Esophagus mucosa (tissue), 1 donor: ENCODE results near the gene CRYBB2. TPM values are rescaled to one million over a fixed set of nuclear protein-coding genes. Genes with fewer than 3 reads are reported as not detected.
"Not testable (repeated sequence)": the region's sequence is repeated elsewhere in the genome, so short reads cannot be mapped to it uniquely, and the experiment has no call there.

Experiments used
- ATAC-seq: fragments of 200-7000 bp; cut with Tn5 transposase; one replicate; pipeline ENCODE4 v1.9.1; 2020
- total RNA-seq: library from RNA; stranded (reverse); gene quantifications from one replicate; pipeline ENCODE4 v1.2.4, GENCODE V29; 2023
- donor health status: DM: yes; HTN: yes; CAD: no.

Gene CRYBB2
- total RNA-seq, 1 donor from 2014 or later: not detected

DNA sequence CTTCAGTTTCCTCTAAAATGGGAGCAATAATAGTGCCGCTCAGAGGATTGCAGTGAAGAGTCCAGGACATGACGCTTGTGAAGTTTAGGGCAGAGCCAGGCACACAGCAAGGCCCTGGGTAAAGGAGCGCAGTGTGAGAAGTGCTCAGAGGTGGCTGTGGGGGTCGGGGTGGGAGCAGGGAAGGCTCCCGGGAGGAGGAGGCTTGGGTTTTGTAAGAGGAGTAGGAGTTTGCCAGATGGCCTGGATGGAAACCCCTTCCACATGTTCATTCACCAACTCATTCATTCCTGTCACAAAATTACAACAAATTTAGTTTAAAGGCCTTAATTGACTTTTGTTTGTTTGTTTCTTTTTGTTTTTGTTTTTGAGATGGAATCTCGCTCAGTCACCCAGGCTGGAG, 17.0 kb downstream of the CRYBB2 start:
- no peak for ATAC-seq

DNA sequence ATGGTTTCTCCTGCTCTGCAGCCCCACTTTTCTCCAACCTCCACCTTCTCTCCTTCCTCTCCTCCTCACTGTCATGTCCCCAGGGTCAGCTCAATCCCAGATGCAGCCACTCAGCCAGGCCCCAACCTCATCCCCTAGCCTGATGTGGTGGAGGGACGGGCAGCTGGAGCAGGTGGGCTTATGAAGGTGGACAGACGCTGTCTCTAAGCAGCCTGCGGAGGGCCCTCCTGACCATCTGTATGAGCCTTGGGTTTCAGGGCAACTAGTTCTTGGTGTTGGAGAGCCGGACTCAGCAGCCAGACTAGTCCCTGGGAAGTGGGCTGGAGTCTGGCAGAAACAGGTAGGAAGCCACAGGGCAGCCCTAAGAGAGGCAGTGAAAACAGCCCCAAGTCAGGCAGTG, 18.1 kb downstream of the CRYBB2 start:
- no peak for ATAC-seq

DNA sequence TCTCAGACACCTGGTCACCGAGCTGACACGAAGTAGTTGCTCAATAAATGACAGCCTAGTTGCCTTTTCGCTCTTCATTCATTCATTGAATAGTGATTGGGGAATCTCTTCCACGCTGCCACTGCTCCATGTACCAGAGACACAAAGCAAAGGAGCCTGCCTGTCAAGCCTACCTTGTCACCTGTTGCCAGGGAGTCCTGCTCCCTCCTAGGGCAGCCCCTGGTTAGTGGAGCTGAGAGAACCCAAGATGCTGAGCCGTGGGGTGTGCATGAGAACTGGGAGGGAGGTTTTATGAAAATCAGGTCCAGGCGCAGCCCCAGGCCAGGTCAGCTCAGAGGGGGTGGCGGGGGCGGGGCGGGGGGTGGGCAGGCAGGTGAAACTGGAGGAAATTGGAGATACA, 18.6 kb downstream of the CRYBB2 start:
- ATAC-seq: not testable (repeated sequence)

DNA sequence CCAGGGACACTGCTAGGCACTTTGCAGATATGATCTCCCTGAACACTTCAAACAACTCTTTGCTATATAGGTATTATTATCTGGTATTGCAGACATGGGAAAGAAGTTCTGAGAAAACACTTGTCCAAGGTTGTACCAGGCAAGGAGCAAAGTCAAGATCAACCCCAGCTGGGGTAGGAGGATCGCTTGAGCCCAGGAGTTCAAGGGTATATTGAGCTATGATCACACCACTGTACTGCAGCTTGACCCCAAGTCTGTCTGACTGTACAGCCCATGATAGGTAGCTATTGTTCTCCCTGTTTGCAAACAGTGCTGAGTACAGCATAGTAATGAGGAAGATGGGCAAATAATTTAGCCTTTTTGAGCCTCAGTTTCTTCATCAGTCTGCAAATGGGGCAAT, 35.7 kb downstream of the CRYBB2 start:
- not testable (repeated sequence) for ATAC-seq

DNA sequence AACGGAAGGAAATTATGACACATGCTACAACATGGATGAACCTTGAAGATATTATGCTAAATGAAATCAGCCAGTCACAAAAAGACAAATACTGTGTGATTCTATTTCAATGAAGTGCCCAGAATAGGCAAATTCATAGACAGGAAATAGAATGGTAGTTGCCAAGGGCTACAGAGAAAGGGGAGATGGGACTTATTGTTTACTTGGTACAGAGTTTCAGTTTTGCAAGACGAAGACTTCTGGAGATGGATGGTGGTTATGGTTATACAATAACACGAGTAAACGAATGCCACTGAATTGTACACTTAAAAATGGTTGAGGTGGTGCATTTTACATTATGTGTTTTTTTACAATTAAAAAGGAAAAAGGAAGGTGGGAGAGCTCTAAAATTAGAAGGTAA, 48.1 kb downstream of the CRYBB2 start:
- not testable (repeated sequence) for ATAC-seq

DNA sequence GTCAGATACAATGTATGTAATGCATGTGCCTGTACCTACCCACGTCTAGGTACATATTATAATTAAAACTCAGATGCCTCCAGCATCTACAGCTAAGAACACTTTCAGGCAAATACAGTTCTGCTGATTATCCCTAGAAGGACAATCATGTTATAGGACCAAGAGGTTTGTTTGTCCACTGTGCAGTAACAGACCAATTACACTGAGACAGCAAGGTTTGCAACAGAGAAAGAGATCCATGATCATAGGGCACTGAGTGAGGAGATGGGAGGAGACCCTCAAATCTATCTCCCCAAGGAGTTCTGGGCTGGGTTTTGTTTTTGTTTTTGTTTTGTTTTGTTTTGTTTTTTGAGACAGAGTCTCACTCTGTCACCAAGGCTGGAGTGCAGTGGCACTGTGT, 49.5 kb downstream of the CRYBB2 start:
- not testable (repeated sequence) for ATAC-seq

DNA sequence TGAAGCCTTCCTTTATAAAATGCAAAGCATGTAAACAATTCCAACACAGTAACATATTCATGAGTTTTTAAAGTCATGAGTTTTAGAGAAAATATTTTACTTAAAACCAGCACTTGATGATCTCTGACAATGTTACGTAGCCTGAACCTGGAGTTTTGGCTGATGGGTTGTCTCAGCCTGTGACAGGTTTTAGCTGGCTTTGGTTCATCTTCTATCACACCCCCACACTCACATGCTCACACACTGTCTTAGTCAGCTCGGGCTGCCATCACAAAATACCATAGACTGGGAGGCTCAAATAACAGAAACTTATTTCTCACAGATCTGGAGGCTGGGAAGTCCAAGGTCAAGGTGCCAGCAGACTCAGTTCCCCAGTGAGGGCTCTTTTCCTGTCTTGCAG, 50.6 kb downstream of the CRYBB2 start:
- ATAC-seq: not testable (repeated sequence)

DNA sequence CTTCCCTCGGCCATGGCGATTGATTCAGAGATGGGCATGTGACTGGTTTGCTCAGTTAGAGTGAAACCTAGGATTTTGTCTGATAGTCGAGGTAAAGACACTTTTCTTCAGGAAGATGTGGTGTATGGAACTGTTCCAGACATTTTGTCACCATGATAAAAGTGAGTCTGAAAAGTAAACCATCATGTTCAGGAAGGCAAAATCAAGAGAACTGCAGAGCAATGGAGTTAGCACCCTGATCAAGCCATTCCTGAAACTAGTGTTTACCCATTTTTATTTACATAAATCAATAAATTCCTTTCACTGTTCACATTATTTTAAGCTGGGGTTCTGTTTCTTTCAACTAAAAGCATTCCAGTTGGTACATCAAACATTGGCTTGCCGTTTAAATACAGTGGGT, 53.8 kb downstream of the CRYBB2 start:
- ATAC-seq: not testable (repeated sequence)

DNA sequence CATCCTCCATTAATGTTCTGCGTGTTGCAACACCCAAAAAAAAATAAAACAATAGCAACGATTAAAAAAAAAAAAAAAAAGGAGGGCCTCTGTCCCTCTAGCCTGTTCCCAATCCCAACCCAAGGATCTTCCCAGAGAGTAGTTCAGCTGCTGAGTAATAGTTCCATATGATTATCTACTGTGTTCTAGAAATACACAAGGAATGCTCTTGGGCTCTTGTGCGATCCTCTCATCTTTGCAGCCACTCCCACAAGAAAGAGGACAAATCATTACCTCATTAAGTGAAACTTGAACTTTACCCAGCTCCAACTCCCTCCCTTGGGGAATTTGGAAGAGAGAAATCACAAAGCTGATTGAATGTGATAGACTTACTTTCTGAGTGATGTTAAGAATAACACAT, 54.5 kb downstream of the CRYBB2 start:
- ATAC-seq: not testable (repeated sequence)

DNA sequence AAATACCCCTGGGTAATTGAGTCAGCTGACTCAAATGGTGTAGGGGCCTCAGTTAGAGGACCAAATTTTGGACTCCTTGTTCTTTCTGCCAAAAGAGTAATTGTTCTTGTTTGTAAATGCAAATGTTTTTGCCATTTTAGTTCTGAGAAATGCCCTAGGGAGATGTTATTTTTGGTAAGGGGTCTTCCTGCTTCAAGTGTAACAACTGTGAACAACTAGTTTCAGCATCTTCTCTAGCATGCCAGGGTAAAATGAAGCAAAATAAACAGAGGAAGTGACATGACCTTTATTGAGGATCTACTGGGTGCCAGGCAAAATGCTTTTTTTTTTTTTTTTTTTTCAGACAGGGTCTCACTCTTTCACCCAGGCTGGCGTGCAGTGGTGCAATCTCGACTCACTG, 60.7 kb downstream of the CRYBB2 start:
- ATAC-seq: not testable (repeated sequence)

Other genes starting within 250 kb of the CRYBB2 start
- 0.64 TPM for gene CRYBB3, start 19.8 kb upstream of the CRYBB2 start, total RNA-seq